Measurements from ENCODE around the gene IFT80. TPM values are rescaled to one million over a fixed set of nuclear protein-coding genes. Genes with fewer than 3 reads are reported as not detected.

IFT80 gene
- polyA plus RNA-seq, 1 donor (not counting 4 experiments of a cell fraction or from before 2014, with no cell fraction given), result 23.6 TPM

DNA sequence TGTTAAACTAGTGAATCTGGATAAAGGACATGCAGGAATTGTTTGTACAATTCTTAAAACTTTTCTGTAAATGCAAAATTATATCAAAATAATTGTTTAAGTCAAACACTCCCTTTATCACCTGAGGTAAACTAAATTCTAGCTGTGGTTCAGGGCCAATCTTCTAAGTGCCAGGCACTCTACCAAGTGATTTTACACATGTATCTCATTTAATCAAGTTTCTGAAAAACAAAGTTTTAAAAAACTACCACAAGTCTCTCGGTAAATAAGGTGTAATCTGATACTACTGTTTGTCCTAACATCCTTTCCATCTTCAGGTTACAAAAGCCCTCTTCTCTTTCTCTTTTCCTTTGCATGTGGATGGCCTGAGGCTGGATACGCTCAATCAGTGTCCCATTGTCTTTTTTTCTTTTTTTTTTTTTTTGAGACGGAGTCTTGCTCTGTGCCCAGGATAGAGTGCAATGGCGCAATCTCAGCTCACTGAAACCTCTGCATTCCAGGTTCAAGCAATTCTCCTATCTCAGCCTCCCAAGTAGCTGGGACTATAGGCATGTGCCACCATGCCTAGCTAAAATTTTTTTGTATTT, 19.3 kb downstream of the IFT80 start:
- TF ChIP-seq EZH2 (IDR thresholded peaks at IDR 0.05; ENCODE audit: low read length), result no peak
- TF ChIP-seq, protein P1, sequence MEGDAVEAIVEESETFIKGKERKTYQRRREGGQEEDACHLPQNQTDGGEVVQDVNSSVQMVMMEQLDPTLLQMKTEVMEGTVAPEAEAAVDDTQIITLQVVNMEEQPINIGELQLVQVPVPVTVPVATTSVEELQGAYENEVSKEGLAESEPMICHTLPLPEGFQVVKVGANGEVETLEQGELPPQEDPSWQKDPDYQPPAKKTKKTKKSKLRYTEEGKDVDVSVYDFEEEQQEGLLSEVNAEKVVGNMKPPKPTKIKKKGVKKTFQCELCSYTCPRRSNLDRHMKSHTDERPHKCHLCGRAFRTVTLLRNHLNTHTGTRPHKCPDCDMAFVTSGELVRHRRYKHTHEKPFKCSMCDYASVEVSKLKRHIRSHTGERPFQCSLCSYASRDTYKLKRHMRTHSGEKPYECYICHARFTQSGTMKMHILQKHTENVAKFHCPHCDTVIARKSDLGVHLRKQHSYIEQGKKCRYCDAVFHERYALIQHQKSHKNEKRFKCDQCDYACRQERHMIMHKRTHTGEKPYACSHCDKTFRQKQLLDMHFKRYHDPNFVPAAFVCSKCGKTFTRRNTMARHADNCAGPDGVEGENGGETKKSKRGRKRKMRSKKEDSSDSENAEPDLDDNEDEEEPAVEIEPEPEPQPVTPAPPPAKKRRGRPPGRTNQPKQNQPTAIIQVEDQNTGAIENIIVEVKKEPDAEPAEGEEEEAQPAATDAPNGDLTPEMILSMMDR (optimal IDR thresholded peaks at IDR 0.05 in 1 of 3, IDR thresholded peaks at IDR 0.05 in 1 of 3, conservative IDR thresholded peaks at IDR 0.05 in 1 of 3; ENCODE audit: extremely low read depth in 1 of 3, insufficient read depth in 2 of 3, low read length in 3 of 3), result no peak
- Histone ChIP-seq H2AFZ (ENCODE audit: control insufficient read depth, low read length) (no peak overlapping the region), H3K4me1 (ENCODE audit: control insufficient read depth, extremely low read depth, insufficient read depth, low read length) (no peaks in the 10 kb centered on the region), H3K27ac (ENCODE audit: control insufficient read depth, insufficient read depth, low read length) (no peak overlapping the region), H3K79me2 (ENCODE audit: control insufficient read depth, insufficient read depth, low read length) (no peaks in the 10 kb centered on the region), H3K4me2 (ENCODE audit: control insufficient read depth, extremely low read depth, insufficient read depth, low read depth, low read length) (no peak overlapping the region), H3K4me3 (ENCODE audit: control insufficient read depth in 2 of 3, extremely low read depth in 1 of 3, insufficient read depth in 2 of 3, low read depth in 1 of 3, low read length in 3 of 3) (no peak overlapping the region), H3K9me3 (ENCODE audit: control insufficient read depth, low read depth, low read length) (no peaks in the 10 kb centered on the region), H3K27me3 (ENCODE audit: control insufficient read depth, extremely low read depth, insufficient read depth, low read length) (no peaks in the 10 kb centered on the region), H4K20me1 (ENCODE audit: control insufficient read depth, extremely low read depth, insufficient read depth, low read length) (no peaks in the 10 kb centered on the region), H3K9ac (ENCODE audit: control insufficient read depth, extremely low read depth, insufficient read depth, low read length) (no peak overlapping the region), H3K36me3 (ENCODE audit: control insufficient read depth in 2 of 2, extremely low read depth in 1 of 2, insufficient read depth in 2 of 2, low read length in 2 of 2) (no peaks in the 10 kb centered on the region), H3K9me1 (ENCODE audit: control insufficient read depth, extremely low read depth, insufficient read depth, low read length) (no peaks in the 10 kb centered on the region)
- FAIRE-seq, result no peak
- dilution Hi-C loops (cut with MboI; ENCODE audit: extremely low pct_ligation_motif_present, low sequenced_read_pairs), result no loop called here
- DNase-seq (ENCODE audit: low read depth, low spot score), result no peak

DNA sequence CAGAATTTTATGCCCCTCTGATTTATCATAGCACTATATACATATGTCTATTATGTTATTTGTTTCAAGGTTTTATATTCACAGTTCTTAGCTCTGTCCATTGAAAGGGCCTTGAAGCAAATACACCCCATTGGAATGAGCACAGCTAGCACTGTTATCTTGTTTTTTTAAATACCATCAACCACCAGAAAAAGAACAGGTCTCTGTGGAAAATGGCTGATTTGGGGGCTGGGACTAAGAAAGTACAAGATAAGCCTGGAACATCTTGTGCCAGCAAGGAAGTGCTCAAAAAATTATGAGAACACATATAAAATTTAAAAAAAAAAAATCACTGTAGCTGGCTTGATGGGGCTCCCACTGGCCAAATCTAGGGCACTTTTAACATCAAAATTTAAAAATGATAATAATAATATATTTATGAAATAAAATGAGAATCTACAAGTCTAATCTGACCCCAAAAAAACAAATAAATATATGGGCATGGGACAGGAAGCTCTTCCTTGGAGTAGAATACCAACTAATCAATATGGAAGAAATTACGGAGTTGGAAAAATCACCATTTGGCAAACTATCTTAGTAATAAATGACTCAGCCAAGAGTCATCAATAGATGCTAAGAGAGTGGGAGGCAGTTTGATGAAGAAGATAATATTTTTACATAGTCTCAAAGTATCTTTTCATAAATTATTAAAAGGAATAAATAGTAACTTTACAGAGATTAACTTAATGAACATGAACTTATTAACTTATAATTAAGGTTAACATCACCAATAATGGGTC, 20.5 kb downstream of the IFT80 start:
- no peaks in the 10 kb centered on the region for H4K20me1 ChIP-seq (ENCODE audit: control insufficient read depth, extremely low read depth, insufficient read depth, low read length)
- no peak for DNase-seq (ENCODE audit: low read depth, low spot score)
- H3K9ac ChIP-seq (ENCODE audit: control insufficient read depth, extremely low read depth, insufficient read depth, low read length), result no peak overlapping the region
- H3K4me3 ChIP-seq (ENCODE audit: control insufficient read depth in 2 of 3, extremely low read depth in 1 of 3, insufficient read depth in 2 of 3, low read depth in 1 of 3, low read length in 3 of 3), result no peak overlapping the region
- H3K27ac ChIP-seq (ENCODE audit: control insufficient read depth, insufficient read depth, low read length), result no peak overlapping the region
- H3K4me1 ChIP-seq (ENCODE audit: control insufficient read depth, extremely low read depth, insufficient read depth, low read length), result no peaks in the 10 kb centered on the region
- TF ChIP-seq, protein P1 (optimal IDR thresholded peaks at IDR 0.05 in 1 of 3, IDR thresholded peaks at IDR 0.05 in 1 of 3, conservative IDR thresholded peaks at IDR 0.05 in 1 of 3; ENCODE audit: extremely low read depth in 1 of 3, insufficient read depth in 2 of 3, low read length in 3 of 3), result no peak
- no peak for TF ChIP-seq EZH2 (IDR thresholded peaks at IDR 0.05; ENCODE audit: low read length)
- no peak overlapping the region for H2AFZ ChIP-seq (ENCODE audit: control insufficient read depth, low read length)
- no peaks in the 10 kb centered on the region for H3K79me2 ChIP-seq (ENCODE audit: control insufficient read depth, insufficient read depth, low read length)
- no peak for FAIRE-seq
- H3K9me3 ChIP-seq (ENCODE audit: control insufficient read depth, low read depth, low read length), result no peaks in the 10 kb centered on the region
- H3K4me2 ChIP-seq (ENCODE audit: control insufficient read depth, extremely low read depth, insufficient read depth, low read depth, low read length), result no peak overlapping the region
- H3K9me1 ChIP-seq (ENCODE audit: control insufficient read depth, extremely low read depth, insufficient read depth, low read length), result no peaks in the 10 kb centered on the region
- dilution Hi-C loops (cut with MboI; ENCODE audit: extremely low pct_ligation_motif_present, low sequenced_read_pairs), result no loop called here
- H3K36me3 ChIP-seq (ENCODE audit: control insufficient read depth in 2 of 2, extremely low read depth in 1 of 2, insufficient read depth in 2 of 2, low read length in 2 of 2), result peaks cover 0 to 3% of the 10 kb centered on the region in 2 experiments
- no peaks in the 10 kb centered on the region for H3K27me3 ChIP-seq (ENCODE audit: control insufficient read depth, extremely low read depth, insufficient read depth, low read length)

Measured in keratinocyte (primary cell).